Smooth muscle cell (in vitro differentiated cells): ENCODE measurements around the gene KRTAP22-2. TPM values are rescaled to one million over a fixed set of nuclear protein-coding genes. Genes with fewer than 3 reads are reported as not detected.

Source experiments
- DNase-seq: peaks from one replicate; lab custom pipeline; 2025; ENCODE audit not compliant: unreplicated experiment; lab: John Stamatoyannopoulos, UW
- H2AFZ ChIP-seq: fragments of 200-600 bp; sonication (generic); 2 replicates; pipeline ENCODE4 v1.6.0; 2016; ENCODE audit warnings: antibody characterized with exemption, low read depth, mild to moderate bottlenecking
- H3F3A ChIP-seq: fragments of 200-600 bp; sonication (generic); 2 replicates; pipeline ENCODE4 v1.6.0; 2017; ENCODE audit warnings: antibody characterized with exemption, low read depth
- H3K27ac ChIP-seq: fragments of 200-600 bp; sonication (generic); 2 replicates; pipeline ENCODE4 v1.5.1; 2016; ENCODE audit warnings: low read depth, mild to moderate bottlenecking
- H3K27me3 ChIP-seq: fragments of 200-600 bp; sonication (generic); 2 replicates; pipeline ENCODE4 v1.6.1; 2016; ENCODE audit warnings: low read depth, mild to moderate bottlenecking
- H3K36me3 ChIP-seq: fragments of 200-600 bp; sonication (generic); 2 replicates; pipeline ENCODE4 v1.5.1; 2016; ENCODE audit warnings: low read depth
- H3K4me1 ChIP-seq: fragments of 200-600 bp; sonication (generic); 2 replicates; pipeline ENCODE4 v1.5.1; 2016; ENCODE audit warnings: low read depth
- H3K4me2 ChIP-seq: fragments of 200-600 bp; sonication (generic); 2 replicates; pipeline ENCODE4 v1.6.0; 2016; ENCODE audit warnings: mild to moderate bottlenecking
- H3K4me3 ChIP-seq: fragments of 200-600 bp; sonication (generic); 2 replicates; pipeline ENCODE4 v1.5.1; 2016; ENCODE audit warnings: mild to moderate bottlenecking
- H3K79me2 ChIP-seq: fragments of 200-600 bp; sonication (generic); 2 replicates; pipeline ENCODE4 v1.6.0; 2016; ENCODE audit warnings: low read depth, mild to moderate bottlenecking
- H3K9ac ChIP-seq: fragments of 200-600 bp; sonication (generic); 2 replicates; pipeline ENCODE4 v1.6.0; 2016; ENCODE audit warnings: low read depth
- H3K9me3 ChIP-seq: fragments of 200-600 bp; sonication (generic); replicated peaks from 2 replicates; pipeline ENCODE4 v1.5.1; 2016; ENCODE audit warnings: low read depth
- H4K20me1 ChIP-seq: fragments of 200-600 bp; sonication (generic); 2 replicates; pipeline ENCODE4 v1.6.0; 2016; ENCODE audit warnings: low read depth
- CTCF ChIP-seq: fragments of 200-600 bp; sonication (generic); IDR thresholded peaks from 2 replicates; pipeline ENCODE4 v1.5.1; 2017; ENCODE audit warnings: borderline replicate concordance, mild to moderate bottlenecking, antibody characterized with exemption; ENCODE audit not compliant: insufficient read depth, poor library complexity, severe bottlenecking
- WGBS: methylation state at CpG from one replicate; pipeline ENCODE4 v1.1.7; 2016; ENCODE audit warnings: low lambda C conversion rate; 5-methylcytosine and 5-hydroxymethylcytosine counted together
- polyA plus RNA-seq: library from polyadenylated mRNA; unstranded; fragments of >200 nt; fragmentation: Nextera tagmentation; extraction: Ambion mirVana; gene quantifications from 2 replicates; pipeline ENCODE4 v1.2.1, GENCODE V29; 2016
- total RNA-seq: library from RNA; depleted of rRNA; stranded (reverse); fragments of >200 nt; gene quantifications from 2 replicates; pipeline ENCODE4 v1.2.3, GENCODE V29; 2014

The KRTAP22-2 gene
- total RNA-seq (not detected in 2 replicates), polyA plus RNA-seq (not detected in 2 replicates)

GRCh38 chr21:30590297-30590696, at the start of gene KRTAP22-2:
Gene KRTAP22-2 (minus strand): TSS chr21:30590397.
- H3K27ac ChIP-seq, result no peak within 1 kb of the TSS
- H4K20me1 ChIP-seq, result no peaks in the 10 kb centered on the region
- H3K36me3 ChIP-seq, result no peaks in the 10 kb centered on the region
- TF ChIP-seq CTCF, result no peak
- no peak within 1 kb of the TSS for H3K4me3 ChIP-seq
- H3K4me1 ChIP-seq, result no peaks in the 10 kb centered on the region
- no peaks in the 10 kb centered on the region for H3K79me2 ChIP-seq
- H3F3A ChIP-seq, result no peaks in the 10 kb centered on the region
- no peaks in the 10 kb centered on the region for H3K9me3 ChIP-seq
- H3K27me3 ChIP-seq, result no peaks in the 10 kb centered on the region
- H3K4me2 ChIP-seq, result no peak within 1 kb of the TSS
- H3K9ac ChIP-seq, result no peak within 1 kb of the TSS
- no peak for DNase-seq
- H2AFZ ChIP-seq, result no peak within 1 kb of the TSS

GRCh38 chr21:30638686-30639085, 48.5 kb upstream of the KRTAP22-2 start:
- no peak overlapping the region for H3K27ac ChIP-seq
- H4K20me1 ChIP-seq, result no peaks in the 10 kb centered on the region
- no peaks in the 10 kb centered on the region for H3K27me3 ChIP-seq
- H2AFZ ChIP-seq, result no peak overlapping the region
- H3K9ac ChIP-seq, result no peak overlapping the region
- no peak overlapping the region for H3K4me3 ChIP-seq
- H3K79me2 ChIP-seq, result no peaks in the 10 kb centered on the region
- no peaks in the 10 kb centered on the region for H3F3A ChIP-seq
- no peak for TF ChIP-seq CTCF
- H3K4me1 ChIP-seq, result no peaks in the 10 kb centered on the region
- H3K36me3 ChIP-seq, result no peaks in the 10 kb centered on the region
- DNase-seq, result no peak
- no peaks in the 10 kb centered on the region for H3K9me3 ChIP-seq
- WGBS, result 83% methylated on average over 3 of the region's 3 CpGs
- no peak overlapping the region for H3K4me2 ChIP-seq

GRCh38 chr21:30634906-30635305, 44.7 kb upstream of the KRTAP22-2 start, which contains the start of gene KRTAP20-2:
Gene KRTAP20-2 (plus strand): TSS chr21:30635206. CDS start chr21:30635264, 58 bp downstream.
- Histone ChIP-seq H3K79me2 (no peaks in the 10 kb centered on the region), H3K4me2 (no peak within 1 kb of the TSS), H3K36me3 (no peaks in the 10 kb centered on the region), H3K9ac (no peak within 1 kb of the TSS), H3K27me3 (no peaks in the 10 kb centered on the region), H3K4me1 (no peaks in the 10 kb centered on the region), H2AFZ (no peak within 1 kb of the TSS), H3K27ac (no peak within 1 kb of the TSS), H3K4me3 (no peak within 1 kb of the TSS), H4K20me1 (no peaks in the 10 kb centered on the region), H3K9me3 (no peaks in the 10 kb centered on the region), H3F3A (no peaks in the 10 kb centered on the region)
- TF ChIP-seq CTCF, result no peak
- no peak for DNase-seq
- 92% methylated on average over 1 of the region's 1 CpG for WGBS

- H3K79me2 ChIP-seq, result no peaks in the 10 kb centered on the region
- H3K36me3 ChIP-seq, result no peaks in the 10 kb centered on the region
- H2AFZ ChIP-seq, result no peak overlapping the region
- no peak overlapping the region for H3K27ac ChIP-seq
- H3F3A ChIP-seq, result no peaks in the 10 kb centered on the region
- H3K9ac ChIP-seq, result no peak overlapping the region
- WGBS, result 42% methylated on average over 1 of the region's 1 CpG
- H3K9me3 ChIP-seq, result no peaks in the 10 kb centered on the region
- no peaks in the 10 kb centered on the region for H3K4me1 ChIP-seq
- no peaks in the 10 kb centered on the region for H4K20me1 ChIP-seq
- DNase-seq, result no peak
- TF ChIP-seq CTCF, result no peak
- H3K4me2 ChIP-seq, result no peak overlapping the region
- H3K27me3 ChIP-seq, result no peaks in the 10 kb centered on the region
- H3K4me3 ChIP-seq, result no peak overlapping the region
Observed at GRCh38 chr21:30629200-30629599, 39.0 kb upstream of the KRTAP22-2 start.
